HG03457 (cell line): Measurements from ENCODE around the gene DMBT1.
"Not testable (repeated sequence)": the region's sequence is repeated elsewhere in the genome, so short reads cannot be mapped to it uniquely, and the experiment has no call there.

ENCODE experiments used
- ATAC-seq: cut with Tn5 transposase; IDR thresholded peaks from one replicate; pipeline ENCODE4 v1.9.1; 2021; ENCODE audit warnings: moderate number of reproducible peaks; ENCODE audit not compliant: unreplicated experiment

Gene DMBT1

DNA sequence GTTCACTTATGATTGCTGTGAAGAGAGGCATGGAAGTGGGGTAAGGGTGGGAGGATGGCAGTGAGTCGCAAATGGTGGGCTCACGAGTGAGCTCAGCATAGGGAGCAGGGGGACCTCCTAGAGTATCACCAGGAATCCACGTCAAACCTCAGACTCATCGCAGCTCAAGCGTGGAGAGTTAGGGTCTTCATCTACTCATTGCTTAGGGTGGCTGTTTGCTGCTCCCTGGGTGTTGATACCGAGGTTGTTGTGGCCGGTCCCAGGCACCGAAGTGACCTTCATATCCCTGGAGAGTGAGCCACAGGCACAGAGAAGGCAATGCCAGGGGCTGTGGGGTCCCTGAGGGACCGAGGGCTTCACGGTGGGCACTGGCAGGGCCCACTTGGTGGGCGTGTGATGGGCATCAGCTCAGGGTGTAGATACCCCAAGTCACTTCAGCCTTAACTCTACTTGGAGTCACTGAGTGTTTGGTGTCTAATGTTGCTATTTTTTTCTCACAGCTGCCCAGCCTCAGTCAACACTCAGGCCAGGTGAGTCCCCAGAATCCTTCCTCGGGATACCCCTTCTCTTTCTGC lies 16.8 kb downstream of the DMBT1 start:
- ATAC-seq: no peak

DNA sequence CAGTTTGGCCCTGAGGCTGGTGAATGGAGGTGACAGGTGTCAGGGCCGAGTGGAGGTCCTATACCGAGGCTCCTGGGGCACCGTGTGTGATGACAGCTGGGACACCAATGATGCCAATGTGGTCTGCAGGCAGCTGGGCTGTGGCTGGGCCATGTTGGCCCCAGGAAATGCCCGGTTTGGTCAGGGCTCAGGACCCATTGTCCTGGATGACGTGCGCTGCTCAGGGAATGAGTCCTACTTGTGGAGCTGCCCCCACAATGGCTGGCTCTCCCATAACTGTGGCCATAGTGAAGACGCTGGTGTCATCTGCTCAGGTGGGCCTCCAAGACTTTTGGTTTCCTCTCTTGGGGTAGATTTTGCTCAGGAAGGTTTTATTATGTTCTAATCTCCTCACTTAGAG lies 25.5 kb downstream of the DMBT1 start:
- not testable (repeated sequence) for ATAC-seq

DNA sequence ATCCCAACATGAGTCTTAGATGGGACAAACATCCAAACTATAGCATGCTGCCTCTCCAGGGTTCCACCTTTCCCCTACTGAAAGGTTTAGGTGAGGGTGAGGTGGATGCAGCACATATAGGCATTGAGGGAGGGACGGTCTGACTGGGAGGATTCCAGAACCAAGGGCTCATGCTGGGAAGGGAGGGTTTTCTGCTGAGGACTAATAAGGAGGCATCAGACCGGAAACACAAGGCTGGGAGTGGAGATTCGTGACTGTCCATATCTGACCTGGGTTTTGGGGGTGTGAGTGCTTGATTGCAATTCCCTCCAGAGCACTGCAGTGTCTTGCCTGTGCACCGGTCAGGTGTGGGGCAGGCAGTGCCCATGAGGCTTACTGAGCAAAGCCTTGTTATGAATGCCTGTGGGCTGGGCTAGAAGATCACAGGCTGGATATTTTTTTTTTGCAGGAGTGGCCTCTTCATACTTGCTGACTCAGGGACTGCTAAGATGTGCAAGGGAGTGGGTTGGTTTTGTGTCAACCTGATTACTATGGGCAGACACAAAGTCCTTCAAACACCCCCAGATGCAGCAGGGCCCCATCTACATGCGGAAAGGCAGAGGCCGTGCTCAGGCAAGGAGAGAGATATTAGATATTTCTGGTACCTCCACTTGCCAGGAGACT lies 26.7 kb downstream of the DMBT1 start:
- ATAC-seq: no peak

DNA sequence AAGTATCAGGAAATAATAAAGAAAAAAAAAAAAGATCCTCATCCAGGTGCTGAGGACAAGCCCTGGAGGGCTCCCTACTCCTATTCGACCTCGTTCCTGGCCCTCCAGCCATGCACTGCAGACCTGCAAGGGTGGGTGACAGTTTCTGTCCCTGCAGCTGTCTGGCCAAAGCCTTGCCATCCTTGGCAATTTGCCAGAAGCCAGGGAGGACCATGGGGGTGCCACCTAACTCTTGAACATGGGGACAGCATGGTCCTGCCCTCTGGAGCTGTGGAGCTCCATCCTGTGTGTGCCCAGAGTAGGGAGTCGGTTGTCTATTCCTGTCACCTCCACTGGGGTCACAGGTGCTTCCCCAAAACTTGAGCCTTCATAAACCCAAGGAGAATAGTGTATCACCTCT lies 27.8 kb downstream of the DMBT1 start:
- ATAC-seq: no peak

DNA sequence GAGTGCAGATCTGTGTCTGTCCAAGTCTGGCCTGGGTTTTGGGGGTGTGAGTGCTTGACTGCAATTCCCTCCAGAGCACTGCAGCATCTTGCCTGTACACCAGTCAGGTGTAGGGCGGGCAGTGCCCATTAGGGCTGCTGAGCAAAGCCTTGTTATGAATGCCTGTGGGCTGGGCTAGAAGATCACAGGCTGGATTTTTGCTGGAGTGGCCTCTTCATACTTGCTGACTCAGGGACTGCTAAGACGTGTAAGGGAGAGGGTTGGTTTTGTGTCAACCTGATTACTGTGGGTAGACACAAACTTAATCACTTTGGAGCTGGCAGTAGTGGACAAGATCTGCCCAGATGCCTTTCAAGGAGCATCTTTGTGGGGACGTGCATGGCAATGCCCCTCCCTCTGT lies 29.6 kb downstream of the DMBT1 start:
- ATAC-seq: no peak

DNA sequence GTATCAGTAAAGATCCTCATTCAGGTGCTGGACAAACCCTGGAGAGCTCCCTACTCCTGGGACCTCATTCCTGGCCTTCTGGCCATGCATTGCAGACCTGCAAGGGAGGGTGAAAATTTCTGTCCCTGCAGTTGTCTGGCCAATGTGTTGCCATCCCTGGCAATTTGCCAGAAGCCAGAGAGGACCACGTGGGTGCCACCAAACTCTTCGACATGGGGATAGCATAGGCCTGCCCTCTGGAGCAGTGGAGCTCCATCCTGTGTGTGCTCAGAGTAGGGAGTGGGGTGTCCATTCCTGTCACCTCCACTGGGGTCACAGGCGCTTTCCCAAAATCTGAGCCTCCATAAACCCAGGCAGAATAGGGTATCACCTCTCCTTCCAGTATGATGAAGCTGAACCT lies 31.2 kb downstream of the DMBT1 start:
- no peak for ATAC-seq

DNA sequence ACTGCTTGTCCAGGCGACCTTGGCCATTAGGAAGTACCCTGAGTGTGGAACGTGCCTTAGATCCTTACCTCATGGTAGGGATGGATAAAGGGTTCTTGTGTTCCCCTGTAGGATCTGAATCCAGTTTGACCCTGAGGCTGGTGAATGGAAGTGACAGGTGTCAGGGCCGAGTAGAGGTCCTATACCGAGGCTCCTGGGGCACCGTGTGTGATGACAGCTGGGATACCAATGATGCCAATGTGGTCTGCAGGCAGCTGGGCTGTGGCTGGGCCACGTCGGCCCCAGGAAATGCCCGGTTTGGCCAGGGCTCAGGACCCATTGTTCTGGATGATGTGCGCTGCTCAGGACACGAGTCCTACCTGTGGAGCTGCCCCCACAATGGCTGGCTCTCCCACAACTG lies 31.6 kb downstream of the DMBT1 start:
- no peak for ATAC-seq

DNA sequence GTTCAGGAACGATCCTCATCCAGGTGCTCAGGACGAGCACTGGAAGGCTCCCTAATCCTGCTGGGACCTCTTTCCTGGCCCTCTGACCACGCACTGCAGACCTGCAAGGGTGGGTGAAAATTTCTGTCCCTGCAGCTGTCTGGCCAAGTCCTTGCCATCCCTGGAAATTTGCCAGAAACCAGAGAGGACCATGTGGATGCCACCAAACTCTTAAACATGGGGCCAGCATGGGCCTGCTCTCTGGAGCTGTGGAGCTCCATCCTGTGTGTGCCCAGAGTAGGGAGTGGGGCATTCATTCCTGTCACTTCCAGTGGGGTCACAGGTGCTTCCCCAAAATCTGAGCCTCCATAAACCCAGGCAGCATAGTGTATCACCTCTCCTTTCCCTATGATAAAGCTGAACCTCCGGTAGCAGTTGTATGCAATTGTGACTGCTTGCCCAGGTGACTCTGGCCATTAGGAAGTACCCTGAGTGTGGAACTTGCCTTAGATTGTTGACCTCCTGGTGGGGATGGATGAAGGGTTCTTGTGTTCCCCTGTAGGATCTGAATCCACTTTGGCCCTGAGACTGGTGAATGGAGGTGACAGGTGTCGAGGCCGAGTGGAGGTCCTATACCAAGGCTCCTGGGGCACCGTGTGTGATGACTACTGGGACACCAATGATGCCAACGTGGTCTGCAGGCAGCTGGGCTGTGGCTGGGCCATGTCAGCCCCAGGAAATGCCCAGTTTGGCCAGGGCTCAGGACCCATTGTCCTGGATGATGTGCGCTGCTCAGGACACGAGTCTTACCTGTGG lies 57.1 kb downstream of the DMBT1 start:
- ATAC-seq: no peak

DNA sequence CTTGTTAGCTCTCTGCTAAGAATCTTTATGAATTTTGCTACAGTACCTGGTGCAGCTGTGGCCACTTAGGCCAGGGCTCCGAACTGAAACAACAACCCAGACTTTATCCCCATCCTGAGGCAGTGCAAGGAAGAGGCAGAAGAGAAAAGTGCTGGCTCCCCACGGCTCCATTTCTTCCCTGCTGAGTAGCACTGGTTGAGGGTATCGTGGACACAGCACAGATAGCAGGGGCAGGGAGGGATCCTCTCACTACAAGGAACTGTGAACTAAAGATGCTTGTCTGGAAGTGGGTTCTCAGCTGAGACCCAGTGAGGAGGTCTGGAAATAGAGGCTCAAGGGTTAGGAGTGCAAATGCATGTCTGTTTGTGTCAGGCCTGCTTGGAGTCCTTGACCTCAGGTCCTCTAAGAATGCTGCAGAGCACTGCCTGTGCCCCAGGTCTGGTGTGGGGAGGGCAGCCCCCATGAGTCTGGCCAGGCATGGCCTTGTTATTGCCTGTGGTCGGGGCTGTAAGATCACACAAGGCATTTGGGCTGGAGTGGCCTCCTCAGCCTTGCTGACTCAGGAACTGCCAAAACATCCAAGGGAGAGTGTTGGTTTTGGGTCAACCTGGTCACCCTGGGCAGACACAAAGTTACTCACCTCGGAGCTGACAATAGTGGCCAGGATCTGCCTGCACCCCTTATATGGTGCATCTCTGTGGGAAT lies 58.1 kb downstream of the DMBT1 start:
- no peak for ATAC-seq

DNA sequence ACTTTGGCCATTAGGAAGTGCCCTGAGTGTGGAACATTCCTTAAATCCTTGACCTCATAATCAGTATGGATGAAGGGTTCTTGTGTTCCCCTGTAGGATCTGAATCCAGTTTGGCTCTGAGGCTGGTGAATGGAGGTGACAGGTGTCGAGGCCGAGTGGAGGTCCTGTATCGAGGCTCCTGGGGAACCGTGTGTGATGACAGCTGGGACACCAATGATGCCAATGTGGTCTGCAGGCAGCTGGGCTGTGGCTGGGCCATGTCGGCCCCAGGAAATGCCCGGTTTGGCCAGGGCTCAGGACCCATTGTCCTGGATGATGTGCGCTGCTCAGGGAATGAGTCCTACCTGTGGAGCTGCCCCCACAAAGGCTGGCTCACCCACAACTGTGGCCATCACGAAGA lies 60.4 kb downstream of the DMBT1 start:
- ATAC-seq: not testable (repeated sequence)

DNA sequence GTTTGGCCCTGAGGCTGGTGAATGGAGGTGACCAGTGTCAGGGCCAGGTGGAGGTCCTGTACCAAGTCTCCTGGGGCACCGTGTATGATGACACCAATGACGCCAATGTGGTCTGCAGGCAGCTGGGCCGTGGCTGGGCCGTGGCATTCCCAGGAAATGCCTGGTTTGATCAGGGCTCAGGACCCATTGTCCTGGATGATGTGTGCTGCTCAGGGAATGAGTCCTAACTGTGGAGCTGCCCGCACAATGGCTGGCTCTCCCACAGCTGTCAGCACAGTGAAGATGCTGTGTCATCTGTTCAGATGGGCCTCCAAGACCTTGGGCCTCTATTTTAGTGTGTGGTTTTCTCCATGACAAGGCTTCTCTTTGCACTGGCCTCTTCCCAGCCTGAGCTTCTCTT lies 64.0 kb downstream of the DMBT1 start:
- no peak for ATAC-seq

DNA sequence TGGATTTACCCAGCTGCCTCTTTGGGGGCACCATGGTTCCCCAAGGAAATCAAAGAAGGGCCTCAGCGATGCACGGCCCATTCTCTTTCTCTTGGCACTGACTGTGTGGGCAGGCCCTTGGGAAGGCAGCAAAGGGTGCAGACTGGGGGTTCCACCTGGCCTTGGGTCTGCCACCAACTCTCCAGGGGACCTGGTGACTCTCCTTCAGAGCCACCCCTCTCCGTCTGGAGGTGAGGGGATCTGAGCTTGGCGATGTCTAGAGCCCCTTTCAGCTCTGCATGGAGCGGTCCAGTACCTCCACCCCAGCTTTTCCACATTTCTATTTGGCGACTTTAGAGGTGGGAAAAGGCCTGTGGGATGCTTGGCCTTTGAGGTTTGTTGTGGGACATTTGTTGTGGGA lies 70.0 kb downstream of the DMBT1 start:
- ATAC-seq: no peak

DNA sequence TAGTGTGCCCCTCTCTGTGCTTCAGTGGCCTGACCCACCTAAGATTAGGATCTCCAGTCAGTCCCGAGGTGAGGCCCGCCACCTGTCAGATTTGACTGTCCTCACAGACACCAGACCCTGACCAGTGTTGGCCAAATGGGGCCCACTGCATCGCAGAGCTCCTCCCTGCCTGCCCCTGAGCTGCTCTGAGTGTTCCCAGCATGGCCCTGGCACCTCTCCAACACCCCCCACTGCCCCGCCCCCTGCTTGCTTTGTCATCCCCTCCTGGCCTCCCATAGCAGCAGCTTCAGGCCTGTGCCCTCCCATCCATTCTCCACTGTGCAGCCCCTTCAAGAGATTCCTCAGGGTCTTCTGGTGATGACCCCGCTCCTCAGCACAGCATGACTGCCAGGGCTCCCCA lies 71.5 kb downstream of the DMBT1 start:
- no peak for ATAC-seq

DNA sequence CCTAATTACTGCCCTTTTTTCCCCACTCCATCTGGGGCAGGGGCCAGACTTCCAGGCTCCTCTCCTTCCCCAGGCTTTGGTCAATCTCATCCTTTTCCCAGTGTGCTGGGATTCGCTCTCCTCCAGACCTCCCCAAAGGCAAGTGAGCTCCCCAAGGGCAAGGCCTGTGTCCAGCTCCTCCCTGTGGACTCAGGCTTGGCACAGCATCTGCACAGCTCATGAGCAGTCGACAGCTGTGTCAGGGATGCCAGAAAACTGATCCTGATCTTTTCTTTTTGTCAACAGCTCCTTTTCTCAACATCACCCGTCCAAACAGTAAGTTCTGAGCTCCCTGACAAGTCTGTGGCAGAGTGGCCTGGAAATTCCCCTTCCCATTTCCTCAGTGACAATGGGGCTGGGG lies 72.0 kb downstream of the DMBT1 start:
- ATAC-seq: no peak

DNA sequence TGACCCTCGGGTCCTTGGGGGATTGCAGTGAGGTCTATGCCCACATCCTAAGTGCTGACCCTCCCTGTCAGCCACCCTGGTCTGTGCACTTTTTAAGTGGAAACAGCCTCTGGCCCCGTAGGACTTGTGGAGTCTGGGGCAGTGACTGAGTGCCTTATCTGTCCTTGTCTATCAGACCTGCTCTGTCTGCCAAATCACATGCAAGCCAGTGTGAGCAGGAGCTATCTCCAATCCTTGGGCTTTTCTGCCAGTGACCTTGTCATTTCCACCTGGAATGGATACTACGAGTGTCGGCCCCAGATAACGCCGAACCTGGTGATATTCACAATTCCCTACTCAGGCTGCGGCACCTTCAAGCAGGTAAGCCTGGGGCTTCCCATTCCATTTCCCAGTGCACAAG lies 76.4 kb downstream of the DMBT1 start:
- ATAC-seq: no peak

DNA sequence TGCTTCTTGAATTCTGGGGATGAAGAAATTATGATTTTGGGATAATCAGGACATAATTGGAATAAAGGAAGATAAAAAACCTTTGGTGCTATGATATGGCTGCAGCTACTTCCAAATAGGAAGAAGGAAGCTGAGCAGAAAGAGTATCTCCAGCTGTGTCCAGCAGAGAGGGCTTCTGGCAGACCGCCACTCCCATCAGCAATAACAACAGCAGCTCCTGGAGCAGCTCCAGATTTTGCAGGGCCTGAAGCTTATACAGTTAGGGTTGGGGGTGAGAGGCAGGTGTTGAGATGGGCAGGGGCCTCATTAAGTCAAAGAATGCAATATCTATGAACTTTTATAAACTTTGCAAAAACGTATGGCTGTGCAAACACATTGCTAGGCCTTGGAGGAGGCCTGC lies 76.8 kb downstream of the DMBT1 start:
- ATAC-seq: no peak

DNA sequence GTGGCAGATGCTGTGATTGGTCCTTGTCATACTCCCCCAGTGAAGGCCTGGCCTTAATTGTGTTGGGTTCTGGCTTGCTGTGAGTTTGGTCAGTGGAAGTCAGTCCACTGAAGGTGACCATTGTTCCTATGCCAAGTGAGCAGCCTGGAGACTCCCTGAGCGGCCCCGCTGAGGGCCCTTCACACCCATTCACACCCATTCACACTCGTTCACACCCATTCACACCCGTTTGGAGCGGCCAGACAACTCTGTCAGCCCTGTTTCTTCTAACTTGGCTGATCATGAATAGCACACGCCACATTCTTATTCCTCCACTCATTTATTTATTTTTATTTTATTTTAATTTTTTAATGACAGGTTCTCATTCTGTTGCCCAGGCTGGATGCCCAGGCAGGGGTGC lies 77.6 kb downstream of the DMBT1 start:
- no peak for ATAC-seq

DNA sequence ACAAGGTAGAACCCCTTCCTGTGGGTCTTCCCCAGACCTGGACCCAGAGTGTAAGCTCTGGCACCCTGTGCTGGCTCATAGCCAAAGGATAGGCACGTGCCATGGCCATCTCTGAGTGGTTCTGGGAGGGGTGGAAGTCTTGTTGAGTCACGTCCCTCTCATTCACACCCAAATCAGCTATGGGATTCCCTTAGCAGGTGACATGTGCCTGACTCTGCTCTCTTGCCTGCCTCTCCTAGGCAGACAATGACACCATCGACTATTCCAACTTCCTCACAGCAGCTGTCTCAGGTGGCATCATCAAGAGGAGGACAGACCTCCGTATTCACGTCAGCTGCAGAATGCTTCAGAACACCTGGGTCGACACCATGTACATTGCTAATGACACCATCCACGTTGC lies 79.2 kb downstream of the DMBT1 start:
- no peak for ATAC-seq

DNA sequence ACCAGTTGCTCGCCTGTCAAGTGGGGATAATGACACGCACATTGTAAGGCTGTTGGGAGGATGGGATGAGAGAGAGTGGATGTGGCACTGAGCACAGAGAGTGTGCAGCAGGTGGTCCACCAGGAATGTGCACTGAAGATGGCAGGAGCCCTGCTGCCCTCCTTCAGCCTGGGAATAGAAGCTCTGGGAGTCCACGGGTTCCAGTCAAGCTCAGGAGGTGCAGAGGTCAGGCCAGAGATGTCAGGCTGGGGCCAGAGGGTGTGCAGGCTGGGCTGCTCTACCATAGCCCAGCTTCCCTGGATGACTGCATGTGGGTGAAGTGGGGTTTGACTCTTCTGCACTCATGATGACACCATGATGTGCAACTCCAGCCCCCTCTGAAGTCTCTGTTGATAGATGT lies 80.4 kb downstream of the DMBT1 start:
- no peak for ATAC-seq

DNA sequence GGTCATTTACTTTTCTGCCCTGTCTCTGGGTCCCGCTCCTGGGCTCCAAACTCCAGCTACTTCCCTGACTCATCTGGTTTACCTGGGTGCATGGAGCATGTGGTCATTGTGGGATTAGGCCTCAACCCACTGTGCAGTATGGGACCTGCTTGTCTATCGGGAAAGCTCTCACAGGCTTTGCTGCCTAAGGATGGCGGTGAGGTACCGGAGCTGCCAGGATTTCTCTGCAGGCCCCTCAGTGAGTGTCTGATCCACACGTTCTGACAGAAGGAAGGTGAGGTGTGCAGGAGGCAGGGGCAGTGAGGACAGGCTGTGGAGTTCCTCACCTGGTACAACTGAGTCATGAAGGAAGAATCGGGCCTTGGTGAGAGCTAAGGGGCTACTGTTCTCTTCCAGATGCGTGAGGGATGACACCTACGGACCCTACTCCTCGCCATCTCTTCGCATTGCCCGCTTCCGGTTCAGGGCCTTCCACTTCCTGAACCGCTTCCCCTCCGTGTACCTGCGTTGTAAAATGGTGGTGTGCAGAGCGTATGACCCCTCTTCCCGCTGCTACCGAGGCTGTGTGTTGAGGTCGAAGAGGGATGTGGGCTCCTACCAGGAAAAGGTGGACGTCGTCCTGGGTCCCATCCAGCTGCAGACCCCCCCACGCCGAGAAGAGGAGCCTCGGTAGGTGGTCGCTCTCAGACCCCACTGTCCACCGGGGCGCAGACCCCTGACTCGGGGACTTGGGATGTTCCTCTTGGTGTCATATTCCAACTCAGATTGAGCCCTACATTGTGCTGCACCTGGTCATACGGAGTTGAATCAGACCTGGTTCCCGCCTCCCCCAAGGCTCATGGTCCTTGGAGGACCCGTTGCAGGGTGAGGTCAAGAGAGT lies 82.4 kb downstream of the DMBT1 start:
- no peak for ATAC-seq
